HCT116 (cell line): ENCODE results near the gene CDH2. TPM values are rescaled to one million over a fixed set of nuclear protein-coding genes. Genes with fewer than 3 reads are reported as not detected.

ENCODE experiments used
- ATAC-seq: fragments of 200-7000 bp; cut with Tn5 transposase; 2 replicates; pipeline ENCODE4 v1.9.1; 2020; ENCODE audit warnings: mild to moderate bottlenecking, moderate library complexity
- BruUV-seq: library from RNA; stranded (reverse); fragments of 400-500 nt; replicated peaks from 2 replicates; lab custom pipeline; 2021; lab: Mats Ljungman, UMichigan
- CTCF ChIA-PET: fragments of 300-600 bp; sonication (Branson Sonifier 250); formaldehyde crosslinking; loops from one replicate; lab custom pipeline; 2021; ENCODE audit warnings: antibody characterized with exemption; lab: Charles Lee
- POLR2A ChIA-PET: fragments of 300-600, 350-600 bp; sonication (Branson Sonifier 250); formaldehyde crosslinking; loops from one replicate; lab custom pipeline; 2021; ENCODE audit warnings: antibody characterized with exemption; lab: Charles Lee
- RAD21 ChIA-PET, 2 experiments: fragments of 300-600 bp; sonication (Branson Sonifier 250); formaldehyde crosslinking; loops; one replicate each; lab custom pipeline; 2023; ENCODE audit warnings: low total read pairs in 2 of 2; ENCODE audit not compliant: uncharacterized antibody in 2 of 2, unreplicated experiment in 2 of 2, low non-redundant PET in 1 of 2; lab: Charles Lee
- DNase-seq: peaks from one replicate; pipeline ENCODE4 v3.0.0-alpha.2; 2010; ENCODE audit warnings: low read depth, low spot score
- H2AFZ ChIP-seq: fragments of 200-600 bp; shearing (Covaris generic), sonication (generic); 2 replicates; pipeline ENCODE4 v1.6.1; 2017; ENCODE audit warnings: low read depth, mixed run types, mixed read lengths, antibody characterized with exemption, low read length; ENCODE audit not compliant: poor library complexity, severe bottlenecking
- H3K27ac ChIP-seq: 2 replicates; pipeline ENCODE4 v1.5.1; 2012; ENCODE audit warnings: low read depth, low read length
- H3K27me3 ChIP-seq: fragments of 200-600 bp; sonication (generic); 2 replicates; pipeline ENCODE4 v1.6.1; 2016; ENCODE audit warnings: mixed run types, low read length, mixed read lengths; ENCODE audit not compliant: insufficient read depth
- H3K36me3 ChIP-seq, 2 experiments: fragments of 200-500 bp in 1 of 2; fragments of 200-600 bp in 1 of 2; sonication (Bioruptor generic) in 1 of 2; sonication (generic) in 1 of 2; 2 replicates each; pipeline versions ENCODE4 v1.5.1 to v1.6.1; 2014 to 2016; ENCODE audit warnings: low read length in 2 of 2, inconsistent platforms in 1 of 2, mixed read lengths in 1 of 2, mixed run types in 1 of 2; ENCODE audit not compliant: insufficient read depth in 2 of 2, control insufficient read depth in 1 of 2
- H3K4me1 ChIP-seq, 2 experiments: fragments of 200-600 bp in 1 of 2; sonication (generic) in 1 of 2; 2 replicates each; pipeline versions ENCODE4 v1.5.1 to v1.6.1; 2012 to 2017; ENCODE audit warnings: low read length in 2 of 2, inconsistent platforms in 1 of 2, mild to moderate bottlenecking in 1 of 2, mixed read lengths in 1 of 2, mixed run types in 1 of 2, moderate library complexity in 1 of 2; ENCODE audit not compliant: insufficient read depth in 2 of 2, control insufficient read depth in 1 of 2
- H3K4me2 ChIP-seq: fragments of 200-600 bp; sonication (generic); 2 replicates; pipeline ENCODE4 v1.6.1; 2017; ENCODE audit warnings: mixed run types, low read length, mixed read lengths
- H3K4me3 ChIP-seq, 2 experiments: fragments of 200-600 bp in 1 of 2; sonication (generic) in 1 of 2; replicated peaks in 1 of 2; 2 replicates each; pipeline ENCODE4 v1.5.1; 2011 to 2016; ENCODE audit warnings: low read length in 2 of 2, control low read depth in 1 of 2, low read depth in 1 of 2, mild to moderate bottlenecking in 1 of 2, mixed read lengths in 1 of 2, mixed run types in 1 of 2
- H3K79me2 ChIP-seq: fragments of 200-600 bp; sonication (generic); 2 replicates; pipeline ENCODE4 v1.6.1; 2017; ENCODE audit warnings: mild to moderate bottlenecking, mixed run types, low read length, moderate library complexity, mixed read lengths; ENCODE audit not compliant: insufficient read depth
- H3K9ac ChIP-seq: fragments of 200-600 bp; sonication (generic); 2 replicates; pipeline ENCODE4 v1.6.1; 2016; ENCODE audit warnings: low read length, mixed read lengths
- H3K9me2 ChIP-seq: fragments of 200-600 bp; sonication (generic), shearing (Covaris generic); 2 replicates; pipeline ENCODE4 v1.6.1; 2017; ENCODE audit warnings: mixed run types, mild to moderate bottlenecking, moderate library complexity; ENCODE audit not compliant: insufficient read depth
- H3K9me3 ChIP-seq, 2 experiments: fragments of 200-500 bp in 1 of 2; fragments of 200-600 bp in 1 of 2; sonication (Bioruptor generic) in 1 of 2; sonication (generic) in 1 of 2; 2 replicates each; pipeline ENCODE4 v1.6.1; 2014 to 2017; ENCODE audit warnings: low read length in 2 of 2, mixed read lengths in 2 of 2, inconsistent platforms in 1 of 2, low read depth in 1 of 2, mild to moderate bottlenecking in 1 of 2, mixed run types in 1 of 2, moderate library complexity in 1 of 2; ENCODE audit not compliant: control insufficient read depth in 1 of 2, insufficient read depth in 1 of 2
- H4K20me1 ChIP-seq: fragments of 200-600 bp; sonication (generic), shearing (Covaris generic); 2 replicates; pipeline ENCODE4 v1.6.1; 2017; ENCODE audit warnings: mixed run types, mild to moderate bottlenecking, moderate library complexity; ENCODE audit not compliant: insufficient read depth
- CEBPB ChIP-seq: IDR thresholded peaks from 2 replicates; pipeline ENCODE4 v1.6.1; 2012; ENCODE audit warnings: low read depth
- EGR1 ChIP-seq: IDR thresholded peaks from 2 replicates; pipeline ENCODE4 v1.6.1; 2012; ENCODE audit warnings: low read depth
- ELF1 ChIP-seq: IDR thresholded peaks from 2 replicates; pipeline ENCODE4 v1.6.1; 2012; ENCODE audit warnings: low read depth, borderline replicate concordance
- EZH2 ChIP-seq: fragments of 200-600 bp; sonication (generic); IDR thresholded peaks from 2 replicates; pipeline ENCODE4 v1.6.1; 2017; ENCODE audit warnings: antibody characterized with exemption, mixed run types
- EZH2phosphoT487 ChIP-seq: fragments of 200-600 bp; IDR thresholded peaks from 2 replicates; pipeline ENCODE4 v1.6.1; 2018; ENCODE audit warnings: antibody characterized with exemption, borderline replicate concordance
- FOSL1 ChIP-seq: IDR thresholded peaks from 2 replicates; pipeline ENCODE4 v1.6.1; 2012; ENCODE audit warnings: low read depth
- JUND ChIP-seq: IDR thresholded peaks from 2 replicates; pipeline ENCODE4 v1.6.1; 2012
- MAX ChIP-seq: IDR thresholded peaks from 2 replicates; pipeline ENCODE4 v1.6.1; 2012
- POLR2AphosphoS5 ChIP-seq: IDR thresholded peaks from 2 replicates; pipeline ENCODE4 v1.6.1; 2011; ENCODE audit warnings: mild to moderate bottlenecking, low read depth, low read length, moderate library complexity
- SP1 ChIP-seq: IDR thresholded peaks from 2 replicates; pipeline ENCODE4 v1.6.1; 2012; ENCODE audit warnings: low read depth
- TCF7L2 ChIP-seq: IDR thresholded peaks from 2 replicates; pipeline ENCODE4 v1.7.0; 2011; ENCODE audit warnings: borderline replicate concordance, inconsistent platforms; ENCODE audit not compliant: insufficient read depth, insufficient read length; ENCODE audit errors: extremely low read depth
- YY1 ChIP-seq: IDR thresholded peaks from 2 replicates; pipeline ENCODE4 v1.6.1; 2011; ENCODE audit warnings: low read length, low read depth, moderate library complexity, mild to moderate bottlenecking; ENCODE audit not compliant: insufficient replicate concordance; ENCODE audit errors: extremely low read depth
- ZFX ChIP-seq: fragments of 450-650 bp; IDR thresholded peaks from 2 replicates; pipeline ENCODE4 v1.6.1; 2017
- ZNF274 ChIP-seq: fragments of 200-500 bp; sonication (Bioruptor generic); IDR thresholded peaks from 2 replicates; pipeline ENCODE4 v1.6.1; 2014; ENCODE audit warnings: mild to moderate bottlenecking, low read depth, low read length, inconsistent platforms
- intact Hi-C: fragments of 100-400 bp; cut with micrococcal nuclease; formaldehyde crosslinking; loops from 2 replicates; pipeline ENCODE4 v1.10.0; 2022
- total RNA-seq: library from RNA; stranded (reverse); gene quantifications from one replicate; pipeline ENCODE4 v1.2.1, GENCODE V29; 2021; ENCODE audit not compliant: unreplicated experiment
- TF ChIP-seq, protein P1 (sequence below): IDR thresholded peaks from 2 replicates; pipeline ENCODE4 v1.6.1; 2012; ENCODE audit warnings: low read depth
- TF ChIP-seq, protein P2 (sequence below): IDR thresholded peaks from 2 replicates; pipeline ENCODE4 v1.6.1; 2012

CDH2 gene
- total RNA-seq, 1 experiment from 2014 or later: 0.15 TPM

DNA sequence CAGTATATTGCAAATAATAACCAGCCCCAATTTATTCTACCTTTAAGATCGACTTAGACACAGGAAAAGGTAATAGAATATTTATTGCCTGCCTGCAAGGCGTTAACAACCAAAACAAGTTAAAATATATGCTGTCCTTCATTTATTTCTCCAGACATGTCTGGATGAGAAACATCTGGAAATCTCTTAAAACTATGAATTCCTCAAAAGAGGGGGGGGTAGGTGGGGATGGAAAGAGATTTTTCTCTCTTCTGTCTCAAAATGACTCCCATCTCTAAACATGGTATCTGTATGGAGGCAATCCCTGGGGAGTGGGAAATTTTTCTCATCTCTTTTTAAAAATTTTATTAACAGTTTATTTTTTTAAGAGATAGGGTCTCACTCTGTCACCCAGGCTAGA, 113.0 kb downstream of the CDH2 start:
- ChIA-PET POLR2A (no interaction called here), CTCF (no interaction called here), RAD21 (no interaction called here)
- H3K9me3 ChIP-seq: no peaks in the 10 kb centered on the region
- no peaks in the 10 kb centered on the region for H4K20me1 ChIP-seq
- no peaks in the 10 kb centered on the region for H3K4me1 ChIP-seq
- no peak for ATAC-seq
- no peak overlapping the region for H3K27ac ChIP-seq
- no peak for DNase-seq
- H3K79me2 ChIP-seq: no peaks in the 10 kb centered on the region
- no peak overlapping the region for H2AFZ ChIP-seq
- H3K27me3 ChIP-seq: no peaks in the 10 kb centered on the region
- BruUV-seq: no TSS peak
- no peak overlapping the region for H3K4me2 ChIP-seq
- TF ChIP-seq EZH2phosphoT487 (no peak), YY1 (no peak), EGR1 (no peak), ZNF274 (no peak), ZFX (no peak)
- H3K9me2 ChIP-seq: no peaks in the 10 kb centered on the region
- H3K36me3 ChIP-seq: no peaks in the 10 kb centered on the region
- intact Hi-C loops: no loop called here
- no peak overlapping the region for H3K4me3 ChIP-seq
- no peak overlapping the region for H3K9ac ChIP-seq

- Histone ChIP-seq H2AFZ (no peak overlapping the region), H3K4me1 (no peaks in the 10 kb centered on the region), H4K20me1 (no peaks in the 10 kb centered on the region), H3K4me3 (no peak overlapping the region), H3K27ac (no peak overlapping the region)
- intact Hi-C loops: no loop called here
- no TSS peak for BruUV-seq
- RAD21 ChIA-PET: no interaction called here
- no peak for TF ChIP-seq ELF1
- no peak for TF ChIP-seq FOSL1
- TF ChIP-seq, protein P1, sequence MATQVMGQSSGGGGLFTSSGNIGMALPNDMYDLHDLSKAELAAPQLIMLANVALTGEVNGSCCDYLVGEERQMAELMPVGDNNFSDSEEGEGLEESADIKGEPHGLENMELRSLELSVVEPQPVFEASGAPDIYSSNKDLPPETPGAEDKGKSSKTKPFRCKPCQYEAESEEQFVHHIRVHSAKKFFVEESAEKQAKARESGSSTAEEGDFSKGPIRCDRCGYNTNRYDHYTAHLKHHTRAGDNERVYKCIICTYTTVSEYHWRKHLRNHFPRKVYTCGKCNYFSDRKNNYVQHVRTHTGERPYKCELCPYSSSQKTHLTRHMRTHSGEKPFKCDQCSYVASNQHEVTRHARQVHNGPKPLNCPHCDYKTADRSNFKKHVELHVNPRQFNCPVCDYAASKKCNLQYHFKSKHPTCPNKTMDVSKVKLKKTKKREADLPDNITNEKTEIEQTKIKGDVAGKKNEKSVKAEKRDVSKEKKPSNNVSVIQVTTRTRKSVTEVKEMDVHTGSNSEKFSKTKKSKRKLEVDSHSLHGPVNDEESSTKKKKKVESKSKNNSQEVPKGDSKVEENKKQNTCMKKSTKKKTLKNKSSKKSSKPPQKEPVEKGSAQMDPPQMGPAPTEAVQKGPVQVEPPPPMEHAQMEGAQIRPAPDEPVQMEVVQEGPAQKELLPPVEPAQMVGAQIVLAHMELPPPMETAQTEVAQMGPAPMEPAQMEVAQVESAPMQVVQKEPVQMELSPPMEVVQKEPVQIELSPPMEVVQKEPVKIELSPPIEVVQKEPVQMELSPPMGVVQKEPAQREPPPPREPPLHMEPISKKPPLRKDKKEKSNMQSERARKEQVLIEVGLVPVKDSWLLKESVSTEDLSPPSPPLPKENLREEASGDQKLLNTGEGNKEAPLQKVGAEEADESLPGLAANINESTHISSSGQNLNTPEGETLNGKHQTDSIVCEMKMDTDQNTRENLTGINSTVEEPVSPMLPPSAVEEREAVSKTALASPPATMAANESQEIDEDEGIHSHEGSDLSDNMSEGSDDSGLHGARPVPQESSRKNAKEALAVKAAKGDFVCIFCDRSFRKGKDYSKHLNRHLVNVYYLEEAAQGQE: no peak
- TF ChIP-seq ZFX: no peak
- no peak for TF ChIP-seq ZNF274
- no peak for TF ChIP-seq SP1
- no peak for TF ChIP-seq EGR1
- TF ChIP-seq MAX: no peak
- TF ChIP-seq POLR2AphosphoS5: no peak
- TF ChIP-seq EZH2: no peak
- no peak for TF ChIP-seq EZH2phosphoT487
- no peak for TF ChIP-seq JUND
- no peak for TF ChIP-seq CEBPB
- TF ChIP-seq TCF7L2: no peak
- TF ChIP-seq, protein P2, sequence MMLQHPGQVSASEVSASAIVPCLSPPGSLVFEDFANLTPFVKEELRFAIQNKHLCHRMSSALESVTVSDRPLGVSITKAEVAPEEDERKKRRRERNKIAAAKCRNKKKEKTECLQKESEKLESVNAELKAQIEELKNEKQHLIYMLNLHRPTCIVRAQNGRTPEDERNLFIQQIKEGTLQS: no peak
- TF ChIP-seq, all 23 proteins: peak for 0
- Histone ChIP-seq H3K9me3 (no peaks in the 10 kb centered on the region), H3K9me2 (no peaks in the 10 kb centered on the region), H3K36me3 (no peaks in the 10 kb centered on the region), H3K9ac (no peak overlapping the region), H3K4me2 (no peak overlapping the region), H3K27me3 (no peaks in the 10 kb centered on the region), H3K79me2 (no peaks in the 10 kb centered on the region)
- no peak for ATAC-seq
- no peak for DNase-seq
- POLR2A ChIA-PET: no interaction called here
- CTCF ChIA-PET: no interaction called here
Observed at GRCh38 chr18:28063271-28063761, 113.6 kb downstream of the CDH2 start.
